HUES64 (cell line): ENCODE data around the gene CDC42EP4.

Experiments used
- H3K27ac ChIP-seq: 2 replicates; pipeline ENCODE4 v1.7.0; 2013; ENCODE audit warnings: low read depth, low read length, inconsistent platforms
- H3K27me3 ChIP-seq: 2 replicates; pipeline ENCODE4 v1.6.1; 2013; ENCODE audit warnings: mild to moderate bottlenecking, low read length; ENCODE audit not compliant: insufficient read depth
- H3K36me3 ChIP-seq: 2 replicates; pipeline ENCODE4 v1.6.1; 2013; ENCODE audit warnings: mild to moderate bottlenecking, low read length; ENCODE audit not compliant: insufficient read depth
- H3K4me1 ChIP-seq: 2 replicates; pipeline ENCODE4 v1.6.1; 2013; ENCODE audit warnings: mild to moderate bottlenecking, low read length, moderate library complexity; ENCODE audit not compliant: insufficient read depth
- H3K4me3 ChIP-seq: 2 replicates; pipeline ENCODE4 v1.5.1; 2013; ENCODE audit warnings: mild to moderate bottlenecking, low read length, moderate library complexity
- H3K9ac ChIP-seq: 2 replicates; pipeline ENCODE4 v1.6.1; 2013; ENCODE audit warnings: mild to moderate bottlenecking, low read depth, low read length
- H3K9me3 ChIP-seq: 2 replicates; pipeline ENCODE4 v1.6.1; 2013; ENCODE audit warnings: low read depth, low read length; ENCODE audit not compliant: insufficient read depth
- WGBS: fragments of 150-250, 120-280 bp; methylation state at CpG from one replicate; pipeline ENCODE4 v1.1.7; 2013; ENCODE audit warnings: missing lambda C conversion rate; 5-methylcytosine and 5-hydroxymethylcytosine counted together

Gene CDC42EP4

DNA sequence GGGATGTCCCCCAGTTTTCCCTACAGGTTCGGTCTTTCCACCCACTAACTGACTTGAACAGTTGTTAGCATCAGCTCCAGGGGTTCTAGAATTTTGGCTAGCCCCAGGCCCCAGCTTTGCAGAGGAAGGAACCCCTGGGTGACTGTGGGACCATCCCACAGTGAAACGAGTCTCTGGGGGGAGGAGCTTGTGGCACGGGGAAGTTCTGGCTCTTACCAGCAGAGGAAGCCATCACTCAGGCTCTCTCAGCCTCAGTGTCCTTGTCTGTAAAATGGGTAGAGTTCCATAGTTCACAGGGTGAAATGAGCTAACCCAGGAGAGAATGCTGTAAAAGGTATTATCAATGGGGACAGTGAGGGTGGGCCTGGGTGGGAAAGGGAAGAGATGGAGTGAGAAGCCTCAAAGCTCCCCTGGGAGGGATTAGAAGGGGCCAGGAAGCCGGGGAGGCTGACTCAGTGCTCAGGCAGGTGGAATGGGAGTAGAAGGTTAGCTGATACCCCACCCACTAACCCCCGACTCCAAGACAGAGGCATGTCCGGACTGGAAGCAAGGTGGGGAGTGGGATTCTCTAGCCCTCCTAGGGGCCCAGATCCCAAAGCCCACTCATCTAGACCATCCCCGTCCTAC lies 30.9 kb upstream of the CDC42EP4 start:
- Histone ChIP-seq H3K9me3 (no peaks in the 10 kb centered on the region), H3K4me3 (peak overlapping the region; percentile 32), H3K9ac (peak overlapping the region; percentile 67), H3K27ac (peak overlapping the region; percentile 94), H3K36me3 (no peaks in the 10 kb centered on the region), H3K27me3 (no peaks in the 10 kb centered on the region), H3K4me1 (peaks cover 35% of the 10 kb centered on the region)
- 17% methylated on average over 7 of the region's 7 CpGs for WGBS

DNA sequence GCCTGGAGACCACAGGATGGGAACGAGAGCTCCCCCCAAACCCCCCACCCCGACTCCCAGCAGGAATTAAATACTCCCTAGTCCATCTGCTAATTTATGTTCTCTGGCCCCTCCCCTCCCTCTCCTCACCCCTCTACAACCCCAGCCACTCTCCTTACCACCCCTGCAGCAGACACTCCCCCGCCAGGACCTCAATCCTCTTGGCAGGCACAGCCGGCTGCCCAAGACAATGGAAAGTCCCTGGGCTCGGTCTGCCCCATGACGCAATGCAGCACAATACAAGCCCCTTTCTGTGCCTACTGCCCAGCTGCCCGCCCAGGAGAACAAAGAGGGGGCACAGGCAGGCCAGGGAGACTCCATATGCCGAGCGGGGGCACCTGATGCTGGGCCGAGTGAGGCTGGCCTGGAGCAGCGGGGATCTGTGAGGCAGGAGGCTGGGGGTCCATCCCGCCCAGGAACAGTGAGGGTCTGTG lies 30.3 kb upstream of the CDC42EP4 start:
- Histone ChIP-seq H3K9ac (peak overlapping the region; percentile 61), H3K27me3 (no peaks in the 10 kb centered on the region), H3K9me3 (no peaks in the 10 kb centered on the region), H3K4me1 (peaks cover 35% of the 10 kb centered on the region), H3K36me3 (no peaks in the 10 kb centered on the region), H3K27ac (peak overlapping the region; percentile 94), H3K4me3 (no peak overlapping the region)
- 12% methylated on average over 12 of the region's 12 CpGs for WGBS

DNA sequence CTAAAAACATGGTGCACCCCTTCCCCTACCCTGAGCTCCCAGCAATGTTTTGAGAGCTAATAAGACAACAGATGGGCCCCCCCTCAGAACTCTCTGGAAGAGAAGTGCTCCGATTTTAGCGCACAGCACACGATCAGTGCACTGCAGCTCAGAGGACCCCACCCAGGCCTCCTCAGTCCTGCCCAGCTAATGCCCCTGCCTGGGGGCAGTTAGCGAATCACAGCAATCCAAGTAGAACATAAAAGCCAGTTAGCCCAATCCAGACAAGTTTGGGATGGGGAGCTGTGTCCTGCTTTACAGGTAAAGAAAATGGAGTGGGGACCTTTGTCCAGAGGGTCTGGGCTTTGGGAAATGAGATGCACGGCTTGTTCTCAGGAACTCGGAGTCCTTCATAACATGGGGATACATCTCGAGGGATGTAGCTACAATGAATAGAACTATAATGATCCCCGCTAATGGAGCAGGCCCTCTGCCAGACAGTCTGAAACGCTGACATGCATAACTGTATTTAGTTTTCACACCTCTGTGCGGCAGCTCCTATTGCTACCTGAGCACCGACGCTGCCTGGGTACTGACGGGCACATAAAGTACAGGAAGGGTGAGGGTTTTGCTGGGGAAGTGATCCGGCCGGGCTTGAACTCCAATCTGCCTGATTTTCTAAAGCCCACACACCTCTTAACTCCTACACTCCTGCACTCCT lies 29.7 kb upstream of the CDC42EP4 start:
- peak overlapping the region; percentile 94; the same call in 1 of the 2 replicates for H3K27ac ChIP-seq
- no peaks in the 10 kb centered on the region for H3K27me3 ChIP-seq
- H3K36me3 ChIP-seq: no peaks in the 10 kb centered on the region
- WGBS: 45% methylated on average over 13 of the region's 15 CpGs
- H3K4me1 ChIP-seq: peaks cover 35% of the 10 kb centered on the region
- no peaks in the 10 kb centered on the region for H3K9me3 ChIP-seq
- H3K9ac ChIP-seq: no peak overlapping the region
- H3K4me3 ChIP-seq: no peak overlapping the region

DNA sequence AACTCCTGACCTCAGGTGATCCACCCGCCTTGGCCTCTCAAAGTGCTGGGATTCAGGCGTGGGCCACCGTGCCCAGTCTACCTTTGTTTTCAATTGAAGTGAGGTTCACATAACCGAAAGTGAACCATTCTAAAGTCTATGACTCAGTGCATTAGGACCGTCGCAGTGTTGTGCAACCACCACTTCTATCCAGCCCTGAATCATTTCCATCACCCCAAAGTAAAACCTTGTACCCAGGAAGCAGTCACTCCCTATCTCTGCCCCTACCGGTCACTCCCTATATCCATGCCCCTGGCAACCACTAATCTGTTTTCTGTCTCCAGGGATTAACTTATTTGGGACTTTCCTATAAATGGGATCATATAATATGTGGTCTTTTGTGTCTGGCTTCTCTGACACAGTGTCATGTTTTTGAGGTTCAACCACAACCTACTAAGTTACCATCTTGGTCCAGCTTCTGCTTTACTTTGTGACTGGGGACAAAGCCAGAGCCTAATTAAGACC lies 28.3 kb upstream of the CDC42EP4 start:
- H3K27ac ChIP-seq: no peak overlapping the region

DNA sequence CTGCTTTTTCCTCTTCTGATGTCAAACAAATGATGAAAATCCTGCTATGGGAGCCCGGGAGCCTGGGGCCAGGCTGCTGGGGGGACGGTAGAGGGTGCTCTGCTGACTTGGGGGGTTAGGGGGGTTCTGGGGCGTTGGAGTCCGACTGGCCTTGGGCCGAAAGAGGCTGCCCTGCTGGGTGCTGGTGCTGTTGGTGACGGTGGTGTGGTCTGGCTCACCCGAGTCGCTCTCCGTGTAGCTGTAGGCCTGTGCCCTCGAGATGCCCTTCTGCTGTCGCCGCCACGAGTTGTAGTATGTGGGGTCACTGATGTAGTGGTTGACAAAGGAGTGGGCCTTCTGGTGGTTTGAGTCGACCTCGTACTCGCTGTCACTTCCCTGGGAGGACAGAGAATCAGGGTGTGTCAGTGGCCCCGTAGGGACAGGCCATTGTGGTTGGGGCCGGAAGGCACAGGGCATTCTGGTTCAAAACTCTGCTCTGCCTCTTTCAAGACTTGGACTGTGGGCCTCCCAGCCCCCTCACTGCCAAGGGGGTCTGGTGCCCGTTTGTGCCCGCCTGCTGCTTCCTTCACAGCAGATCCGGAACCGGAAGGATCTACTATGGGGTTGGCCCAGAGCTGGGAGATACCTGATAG lies 26.9 kb upstream of the CDC42EP4 start:
- H3K27ac ChIP-seq: no peak overlapping the region
- WGBS: 91% methylated on average over 22 of the region's 22 CpGs
- H3K27me3 ChIP-seq: no peaks in the 10 kb centered on the region
- H3K36me3 ChIP-seq: no peaks in the 10 kb centered on the region
- no peaks in the 10 kb centered on the region for H3K9me3 ChIP-seq
- H3K4me3 ChIP-seq: no peak overlapping the region
- no peak overlapping the region for H3K9ac ChIP-seq
- H3K4me1 ChIP-seq: peaks cover 24% of the 10 kb centered on the region

More for the DNA sequence above, 28.3 kb upstream of the CDC42EP4 start:
- H3K9me3 ChIP-seq: no peaks in the 10 kb centered on the region
- H3K9ac ChIP-seq: no peak overlapping the region
- H3K4me1 ChIP-seq: peaks cover 35% of the 10 kb centered on the region
- no peaks in the 10 kb centered on the region for H3K36me3 ChIP-seq
- H3K4me3 ChIP-seq: no peak overlapping the region
- no peaks in the 10 kb centered on the region for H3K27me3 ChIP-seq
- 95% methylated on average over 7 of the region's 7 CpGs for WGBS

DNA sequence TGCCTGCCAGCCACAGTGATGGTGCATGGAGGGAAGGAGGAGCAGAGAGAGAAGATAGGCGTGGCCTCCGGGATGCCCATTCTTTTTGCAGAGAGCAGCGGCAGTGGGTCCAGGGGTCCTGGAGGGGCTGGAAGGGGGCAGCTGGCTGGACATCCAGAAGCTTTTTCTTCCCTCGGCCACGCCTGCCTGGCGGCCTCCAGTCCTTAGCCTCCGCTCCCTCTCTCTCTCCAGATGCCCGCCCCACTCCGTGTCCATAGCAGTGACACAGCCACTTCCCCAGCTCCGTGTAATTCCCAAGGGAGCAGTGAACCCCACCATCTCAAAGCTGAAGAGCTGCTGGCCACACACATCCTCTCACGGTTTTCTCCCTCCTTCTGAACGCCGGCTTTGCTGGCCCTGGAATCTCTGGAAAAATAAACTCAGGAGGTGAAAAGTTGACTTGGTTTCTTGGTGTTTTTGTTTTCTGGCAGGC lies 26.3 kb upstream of the CDC42EP4 start:
- Histone ChIP-seq H3K4me3 (no peak overlapping the region), H3K27ac (no peak overlapping the region), H3K9me3 (no peaks in the 10 kb centered on the region), H3K9ac (no peak overlapping the region), H3K36me3 (no peaks in the 10 kb centered on the region), H3K4me1 (peaks cover 21% of the 10 kb centered on the region), H3K27me3 (no peaks in the 10 kb centered on the region)
- 84% methylated on average over 13 of the region's 13 CpGs for WGBS

DNA sequence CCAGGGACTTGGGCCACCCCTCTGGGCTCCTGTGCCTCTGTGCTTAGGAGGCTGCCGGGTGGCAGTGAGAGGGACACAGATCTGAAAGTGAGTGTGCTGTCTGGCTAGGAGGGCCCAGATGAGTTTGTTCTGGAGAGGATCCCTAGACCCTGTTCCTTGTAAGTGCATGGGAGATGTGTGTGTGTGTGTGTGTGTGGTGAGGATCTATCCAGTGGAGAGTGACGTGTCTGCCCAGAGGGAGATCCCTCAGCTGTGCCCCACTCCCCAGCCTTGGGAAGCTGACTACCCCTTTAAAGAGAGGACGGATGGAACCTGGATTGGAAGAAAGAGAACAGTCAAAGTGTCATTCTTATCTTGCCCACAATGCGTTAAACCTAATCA lies 25.5 kb upstream of the CDC42EP4 start:
- Histone ChIP-seq H3K4me3 (no peak overlapping the region), H3K27me3 (no peaks in the 10 kb centered on the region), H3K9me3 (no peaks in the 10 kb centered on the region), H3K4me1 (peaks cover 13% of the 10 kb centered on the region), H3K9ac (no peak overlapping the region), H3K36me3 (no peaks in the 10 kb centered on the region), H3K27ac (no peak overlapping the region)
- 81% methylated on average over 4 of the region's 4 CpGs for WGBS

DNA sequence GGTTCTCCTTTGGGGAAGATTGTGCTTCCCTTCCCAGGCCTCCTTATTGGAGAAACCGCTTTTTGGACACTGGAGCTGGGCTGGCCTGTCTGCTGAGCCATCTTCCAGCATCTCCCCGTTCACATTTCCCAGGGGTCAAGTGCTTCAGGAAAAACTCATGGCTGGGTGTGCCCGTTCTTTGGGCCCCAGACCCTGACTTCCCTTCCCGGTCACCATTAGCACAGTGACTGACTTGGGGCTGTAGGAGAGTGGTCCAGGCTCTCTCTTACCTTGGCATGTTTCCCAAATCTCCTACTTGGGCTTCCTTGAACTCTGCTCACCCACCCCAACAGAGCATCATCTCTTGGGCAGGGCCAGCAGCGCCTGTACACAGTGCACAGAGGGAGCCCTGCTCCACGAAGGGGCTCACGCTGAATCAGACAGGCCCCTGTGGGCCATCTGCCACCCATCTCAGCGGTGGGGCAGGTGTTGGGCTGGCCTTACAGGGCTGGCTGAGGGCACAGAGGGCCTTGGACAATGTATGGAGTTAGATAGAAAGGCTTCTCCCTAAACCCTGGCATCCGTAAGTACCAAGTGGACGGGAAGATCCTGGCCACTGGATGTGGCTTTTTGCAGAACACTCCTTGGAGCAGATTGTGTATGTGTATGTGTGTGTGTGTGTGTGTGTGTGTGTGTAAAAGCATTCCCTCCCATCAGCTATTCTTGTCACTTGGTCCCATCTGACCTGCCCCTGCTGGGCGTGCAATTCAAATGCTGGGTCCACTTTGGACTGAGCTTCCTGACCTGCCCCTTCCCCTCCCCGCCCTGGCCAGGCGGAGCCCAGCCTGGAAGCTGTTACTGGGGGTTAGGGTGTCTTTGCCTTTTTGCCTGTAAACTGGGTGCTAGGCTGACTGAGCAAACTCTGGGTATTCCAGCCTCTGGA lies 24.9 kb upstream of the CDC42EP4 start:
- 89% methylated on average over 13 of the region's 13 CpGs for WGBS
- Histone ChIP-seq H3K36me3 (no peaks in the 10 kb centered on the region), H3K4me3 (no peak overlapping the region), H3K27me3 (no peaks in the 10 kb centered on the region), H3K9me3 (no peaks in the 10 kb centered on the region), H3K4me1 (peaks cover 9% of the 10 kb centered on the region), H3K27ac (no peak overlapping the region), H3K9ac (no peak overlapping the region)

DNA sequence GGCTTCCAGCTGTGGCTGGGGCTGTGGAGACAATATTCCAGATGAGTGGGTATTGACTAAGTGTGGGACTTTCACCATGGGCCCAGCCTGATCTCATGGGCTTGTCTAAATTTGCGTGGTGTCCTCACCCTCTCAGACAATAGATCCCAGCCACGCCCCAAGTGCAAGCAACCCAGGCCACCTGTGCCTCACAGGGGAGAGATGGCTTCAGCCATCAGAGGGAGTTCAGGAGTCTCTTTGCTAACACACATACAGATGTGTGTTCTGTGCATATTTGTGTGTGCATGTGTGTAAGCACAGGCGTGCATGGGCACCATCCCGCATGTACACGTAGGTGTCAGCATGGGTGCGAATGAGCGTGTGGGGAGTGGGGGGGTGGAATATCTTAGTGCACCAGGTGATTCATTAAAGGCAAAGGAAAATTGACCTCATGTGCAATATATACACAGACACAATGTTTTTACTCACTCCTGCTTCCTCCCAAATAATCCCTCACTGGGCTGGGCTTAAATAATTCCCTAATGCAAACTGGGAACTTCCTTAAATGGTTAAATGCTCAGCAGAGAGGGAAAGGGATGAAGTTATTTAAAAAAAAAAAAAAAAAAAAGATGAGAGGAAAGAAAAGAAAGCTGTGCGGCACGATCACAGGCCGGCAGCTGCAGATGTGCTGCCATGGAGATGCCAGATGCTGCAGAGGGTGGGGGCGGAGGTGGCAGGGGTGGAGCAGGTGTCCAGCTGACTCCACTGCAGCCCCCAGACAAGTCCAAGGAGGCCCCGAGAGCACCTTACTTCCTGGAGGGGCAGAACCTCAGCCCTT lies 24.0 kb upstream of the CDC42EP4 start:
- 89% methylated on average over 12 of the region's 12 CpGs for WGBS
- Histone ChIP-seq H3K4me1 (0 out of 2 replicates have a peak, but pooled peaks cover 2% of the 10 kb centered on the region), H3K27ac (no peak overlapping the region)

More for the DNA sequence above, 24.0 kb upstream of the CDC42EP4 start:
- H3K9me3 ChIP-seq: no peaks in the 10 kb centered on the region
- H3K4me3 ChIP-seq: no peak overlapping the region
- no peaks in the 10 kb centered on the region for H3K36me3 ChIP-seq
- H3K27me3 ChIP-seq: no peaks in the 10 kb centered on the region
- no peak overlapping the region for H3K9ac ChIP-seq
